ENCODE results near the gene ETFDH. TPM values are rescaled to one million over a fixed set of nuclear protein-coding genes. Genes with fewer than 3 reads are reported as not detected.

ETFDH gene
- total RNA-seq, 4 donors from 2014 or later, result 51.2 to 219 (median 112) TPM

GRCh38 chr4:158664806-158665205 lies 7.3 kb upstream of the ETFDH start:
- H3K27me3 ChIP-seq, result no peaks in the 10 kb centered on the region
- no peak overlapping the region for H3K4me3 ChIP-seq
- DNase-seq, result no peak
- H3K36me3 ChIP-seq, result no peaks in the 10 kb centered on the region
- TF ChIP-seq CTCF (IDR thresholded peaks at IDR 0.05), result no peak
- H3K27ac ChIP-seq, result no peak overlapping the region
- H3K9me3 ChIP-seq, result no peaks in the 10 kb centered on the region
- no peaks in the 10 kb centered on the region for H3K4me1 ChIP-seq

- no peak overlapping the region for H3K4me3 ChIP-seq
- no peak for DNase-seq
- no peaks in the 10 kb centered on the region for H3K9me3 ChIP-seq
- H3K27me3 ChIP-seq, result no peaks in the 10 kb centered on the region
- H3K36me3 ChIP-seq, result no peaks in the 10 kb centered on the region
- TF ChIP-seq CTCF (IDR thresholded peaks at IDR 0.05), result no peak
- no peak for TF ChIP-seq POLR2A (IDR thresholded peaks at IDR 0.05)
- H3K4me1 ChIP-seq, result peaks cover 0 to 7% (median 0%) of the 10 kb centered on the region in 4 donors
- H3K27ac ChIP-seq, result no peak overlapping the region
Measured at GRCh38 chr4:158666892-158667291, 5.2 kb upstream of the ETFDH start.

- H3K27ac ChIP-seq, result no peak overlapping the region
- no peak overlapping the region for H3K4me3 ChIP-seq
- no peaks in the 10 kb centered on the region for H3K36me3 ChIP-seq
- no peaks in the 10 kb centered on the region for H3K27me3 ChIP-seq
- no peak for DNase-seq
- H3K4me1 ChIP-seq, result peaks cover 0 to 8% (median 0%) of the 10 kb centered on the region in 4 donors
- no peaks in the 10 kb centered on the region for H3K9me3 ChIP-seq
- TF ChIP-seq POLR2A (IDR thresholded peaks at IDR 0.05) (no peak), CTCF (IDR thresholded peaks at IDR 0.05) (peak; percentile 6 to 47 (median 30))
Measured at GRCh38 chr4:158667651-158668198, 4.4 kb upstream of the ETFDH start.

GRCh38 chr4:158669310-158669709 lies 2.8 kb upstream of the ETFDH start:
- no peak for TF ChIP-seq CTCF (IDR thresholded peaks at IDR 0.05)
- no peak for TF ChIP-seq POLR2A (IDR thresholded peaks at IDR 0.05)

GRCh38 chr4:158670975-158671664 lies 976 bp upstream of the ETFDH start:
- TF ChIP-seq POLR2A (IDR thresholded peaks at IDR 0.05) (no peak), CTCF (IDR thresholded peaks at IDR 0.05) (no peak)
- DNase-seq, result peak; percentile 42 to 74 (median 68)
- Histone ChIP-seq H3K27me3 (no peaks in the 10 kb centered on the region), H3K4me1 (peaks cover 0 to 21% (median 0%) of the 10 kb centered on the region in 4 donors), H3K36me3 (no peaks in the 10 kb centered on the region), H3K4me3 (peak overlapping the region; percentile 77 to 92 (median 84)), H3K9me3 (no peaks in the 10 kb centered on the region), H3K27ac (peak overlapping the region; percentile 91 to 99 (median 96))

More at GRCh38 chr4:158669310-158669709, 2.8 kb upstream of the ETFDH start:
- Histone ChIP-seq H3K4me3 (no peak overlapping the region), H3K36me3 (no peaks in the 10 kb centered on the region), H3K9me3 (no peaks in the 10 kb centered on the region), H3K4me1 (peaks cover 0 to 21% (median 0%) of the 10 kb centered on the region in 4 donors), H3K27me3 (no peaks in the 10 kb centered on the region), H3K27ac (no peak overlapping the region)
- DNase-seq, result no peak

All from Peyer's patch (tissue), 4 donors.